ENCODE results near the gene WFDC6. TPM values are rescaled to one million over a fixed set of nuclear protein-coding genes. Genes with fewer than 3 reads are reported as not detected.

WFDC6 gene
- total and polyA plus RNA-seq, 4 donors, result 0.24 to 2.3 (median 1.0) TPM; not detected in 1

GRCh38 chr20:45583502-45583901 is 44.2 kb upstream of the WFDC6 start:
- no peaks in the 10 kb centered on the region for H3K9me3 ChIP-seq (ENCODE audit: control insufficient read depth in 4 of 4, insufficient read depth in 3 of 4, low read length in 3 of 4)
- DNase-seq, result no peak

GRCh38 chr20:45581702-45582101 is 42.4 kb upstream of the WFDC6 start:
- Histone ChIP-seq H3K4me3 (no peak overlapping the region), H3K9ac (ENCODE audit: insufficient read depth in 1 of 2, low read length in 2 of 2) (no peak overlapping the region), H3K27ac (ENCODE audit: low read depth in 1 of 2, low read length in 1 of 2) (no peak overlapping the region), H3K27me3 (ENCODE audit: control insufficient read depth in 3 of 3, insufficient read depth in 3 of 3, low read length in 2 of 3) (peaks cover 0 to 3% (median 0%) of the 10 kb centered on the region in 3 donors), H3K9me3 (ENCODE audit: control insufficient read depth in 4 of 4, insufficient read depth in 3 of 4, low read length in 3 of 4) (no peaks in the 10 kb centered on the region), H3K4me1 (ENCODE audit: control insufficient read depth in 5 of 5, insufficient read depth in 5 of 5, low read length in 5 of 5) (no peaks in the 10 kb centered on the region), H3K36me3 (ENCODE audit: control insufficient read depth in 4 of 4, insufficient read depth in 4 of 4, low read length in 4 of 4) (no peaks in the 10 kb centered on the region)
- no peak for TF ChIP-seq CTCF (IDR thresholded peaks at IDR 0.05; ENCODE audit: control extremely low read depth, extremely low read depth)
- no peak for DNase-seq
- ATAC-seq (ENCODE audit: insufficient read depth, low FRiP score), result no peak

More at GRCh38 chr20:45583502-45583901, 44.2 kb upstream of the WFDC6 start:
- H3K9ac ChIP-seq (ENCODE audit: insufficient read depth in 1 of 2, low read length in 2 of 2), result no peak overlapping the region
- H3K4me3 ChIP-seq, result no peak overlapping the region
- H3K4me1 ChIP-seq (ENCODE audit: control insufficient read depth in 5 of 5, insufficient read depth in 5 of 5, low read length in 5 of 5), result no peaks in the 10 kb centered on the region
- 59 to 75% methylated on average over 3 of the region's 3 CpGs for WGBS, 2 donors
- ATAC-seq (ENCODE audit: insufficient read depth, low FRiP score), result no peak
- H3K36me3 ChIP-seq (ENCODE audit: control insufficient read depth in 4 of 4, insufficient read depth in 4 of 4, low read length in 4 of 4), result no peaks in the 10 kb centered on the region
- no peak for TF ChIP-seq CTCF (IDR thresholded peaks at IDR 0.05; ENCODE audit: control extremely low read depth, extremely low read depth)
- peaks cover 0 to 3% (median 0%) of the 10 kb centered on the region in 3 donors for H3K27me3 ChIP-seq (ENCODE audit: control insufficient read depth in 3 of 3, insufficient read depth in 3 of 3, low read length in 2 of 3)
- no peak overlapping the region for H3K27ac ChIP-seq (ENCODE audit: low read depth in 1 of 2, low read length in 1 of 2)

GRCh38 chr20:45579184-45579583 is 39.9 kb upstream of the WFDC6 start, which contains the start of gene WFDC8:
WFDC8 (minus strand) TSS chr20:45579284; CDS start chr20:45579247, 37 bp downstream.
- Histone ChIP-seq H3K27me3 (ENCODE audit: control insufficient read depth in 3 of 3, insufficient read depth in 3 of 3, low read length in 2 of 3) (peaks cover 0 to 3% (median 0%) of the 10 kb centered on the region in 3 donors), H3K36me3 (ENCODE audit: control insufficient read depth in 4 of 4, insufficient read depth in 4 of 4, low read length in 4 of 4) (no peaks in the 10 kb centered on the region), H3K27ac (ENCODE audit: low read depth in 1 of 2, low read length in 1 of 2) (no peak within 1 kb of the TSS), H3K4me3 (no peak within 1 kb of the TSS), H3K9ac (ENCODE audit: insufficient read depth in 1 of 2, low read length in 2 of 2) (no peak within 1 kb of the TSS), H3K4me1 (ENCODE audit: control insufficient read depth in 5 of 5, insufficient read depth in 5 of 5, low read length in 5 of 5) (peaks cover 0 to 6% (median 0%) of the 10 kb centered on the region in 5 donors), H3K9me3 (ENCODE audit: control insufficient read depth in 4 of 4, insufficient read depth in 3 of 4, low read length in 3 of 4) (no peaks in the 10 kb centered on the region)
- TF ChIP-seq CTCF (IDR thresholded peaks at IDR 0.05; ENCODE audit: control extremely low read depth, extremely low read depth), result no peak
- DNase-seq, result no peak
- WGBS, 2 donors, result 72 to 76% methylated on average over 4 of the region's 4 CpGs
- no peak for ATAC-seq (ENCODE audit: insufficient read depth, low FRiP score)

GRCh38 chr20:45578231-45578630 is 38.9 kb upstream of the WFDC6 start:
- DNase-seq (no peak), ATAC-seq (ENCODE audit: insufficient read depth, low FRiP score) (no peak)
- no peaks in the 10 kb centered on the region for H3K36me3 ChIP-seq (ENCODE audit: control insufficient read depth in 4 of 4, insufficient read depth in 4 of 4, low read length in 4 of 4)
- H3K9ac ChIP-seq (ENCODE audit: insufficient read depth in 1 of 2, low read length in 2 of 2), result no peak overlapping the region
- H3K4me3 ChIP-seq, result no peak overlapping the region
- WGBS, 2 donors, result 83 to 88% methylated on average over 1 of the region's 1 CpG
- no peak overlapping the region for H3K27ac ChIP-seq (ENCODE audit: low read depth in 1 of 2, low read length in 1 of 2)
- peaks cover 0 to 6% (median 0%) of the 10 kb centered on the region in 5 donors for H3K4me1 ChIP-seq (ENCODE audit: control insufficient read depth in 5 of 5, insufficient read depth in 5 of 5, low read length in 5 of 5)
- TF ChIP-seq CTCF (IDR thresholded peaks at IDR 0.05; ENCODE audit: control extremely low read depth, extremely low read depth), result no peak
- H3K9me3 ChIP-seq (ENCODE audit: control insufficient read depth in 4 of 4, insufficient read depth in 3 of 4, low read length in 3 of 4), result no peaks in the 10 kb centered on the region
- peaks cover 0 to 3% (median 0%) of the 10 kb centered on the region in 3 donors for H3K27me3 ChIP-seq (ENCODE audit: control insufficient read depth in 3 of 3, insufficient read depth in 3 of 3, low read length in 2 of 3)

Measured in lung (tissue), 12 donors.